GM12874 (cell line): ENCODE measurements around the gene TAF1L.

Experiments
- CTCF ChIP-seq: IDR thresholded peaks from 2 replicates; pipeline ENCODE4 v1.5.1; 2011; ENCODE audit warnings: low read depth, mild to moderate bottlenecking, control low read depth, low read length, moderate library complexity; ENCODE audit not compliant: insufficient read depth

TAF1L gene, protein sequence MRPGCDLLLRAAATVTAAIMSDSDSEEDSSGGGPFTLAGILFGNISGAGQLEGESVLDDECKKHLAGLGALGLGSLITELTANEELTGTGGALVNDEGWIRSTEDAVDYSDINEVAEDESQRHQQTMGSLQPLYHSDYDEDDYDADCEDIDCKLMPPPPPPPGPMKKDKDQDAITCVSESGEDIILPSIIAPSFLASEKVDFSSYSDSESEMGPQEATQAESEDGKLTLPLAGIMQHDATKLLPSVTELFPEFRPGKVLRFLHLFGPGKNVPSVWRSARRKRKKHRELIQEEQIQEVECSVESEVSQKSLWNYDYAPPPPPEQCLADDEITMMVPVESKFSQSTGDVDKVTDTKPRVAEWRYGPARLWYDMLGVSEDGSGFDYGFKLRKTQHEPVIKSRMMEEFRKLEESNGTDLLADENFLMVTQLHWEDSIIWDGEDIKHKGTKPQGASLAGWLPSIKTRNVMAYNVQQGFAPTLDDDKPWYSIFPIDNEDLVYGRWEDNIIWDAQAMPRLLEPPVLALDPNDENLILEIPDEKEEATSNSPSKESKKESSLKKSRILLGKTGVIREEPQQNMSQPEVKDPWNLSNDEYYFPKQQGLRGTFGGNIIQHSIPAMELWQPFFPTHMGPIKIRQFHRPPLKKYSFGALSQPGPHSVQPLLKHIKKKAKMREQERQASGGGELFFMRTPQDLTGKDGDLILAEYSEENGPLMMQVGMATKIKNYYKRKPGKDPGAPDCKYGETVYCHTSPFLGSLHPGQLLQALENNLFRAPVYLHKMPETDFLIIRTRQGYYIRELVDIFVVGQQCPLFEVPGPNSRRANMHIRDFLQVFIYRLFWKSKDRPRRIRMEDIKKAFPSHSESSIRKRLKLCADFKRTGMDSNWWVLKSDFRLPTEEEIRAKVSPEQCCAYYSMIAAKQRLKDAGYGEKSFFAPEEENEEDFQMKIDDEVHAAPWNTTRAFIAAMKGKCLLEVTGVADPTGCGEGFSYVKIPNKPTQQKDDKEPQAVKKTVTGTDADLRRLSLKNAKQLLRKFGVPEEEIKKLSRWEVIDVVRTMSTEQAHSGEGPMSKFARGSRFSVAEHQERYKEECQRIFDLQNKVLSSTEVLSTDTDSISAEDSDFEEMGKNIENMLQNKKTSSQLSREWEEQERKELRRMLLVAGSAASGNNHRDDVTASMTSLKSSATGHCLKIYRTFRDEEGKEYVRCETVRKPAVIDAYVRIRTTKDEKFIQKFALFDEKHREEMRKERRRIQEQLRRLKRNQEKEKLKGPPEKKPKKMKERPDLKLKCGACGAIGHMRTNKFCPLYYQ (N-terminal part only)

GRCh38 chr9:32635362-32635761 is at the start of gene TAF1L:
Gene TAF1L (minus strand): TSS chr9:32635669. CDS start chr9:32635579, 90 bp downstream.
- TF ChIP-seq CTCF = no peak

DNA sequence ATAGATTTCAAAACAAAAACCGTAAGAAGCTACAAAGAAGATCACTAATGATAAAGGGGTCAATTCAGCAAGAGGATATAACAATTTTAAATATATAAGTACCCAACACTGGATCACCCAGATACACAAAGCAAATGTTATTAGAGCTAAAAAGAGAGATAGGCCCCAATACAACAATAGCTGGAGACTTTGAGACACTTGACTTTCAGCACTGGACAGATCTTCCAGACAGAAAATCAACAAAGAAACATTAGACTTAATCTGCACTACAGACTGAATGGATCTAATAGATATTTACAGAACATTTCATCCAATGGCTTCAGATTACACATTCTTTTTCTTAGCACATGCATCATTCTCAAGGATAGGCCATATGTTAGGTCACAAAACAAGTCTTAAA is 46.3 kb upstream of the TAF1L start:
- no peak for TF ChIP-seq CTCF

GRCh38 chr9:32677931-32678330 is 42.5 kb upstream of the TAF1L start:
- no peak for TF ChIP-seq CTCF

GRCh38 chr9:32672469-32672868 is 37.0 kb upstream of the TAF1L start:
- no peak for TF ChIP-seq CTCF

DNA sequence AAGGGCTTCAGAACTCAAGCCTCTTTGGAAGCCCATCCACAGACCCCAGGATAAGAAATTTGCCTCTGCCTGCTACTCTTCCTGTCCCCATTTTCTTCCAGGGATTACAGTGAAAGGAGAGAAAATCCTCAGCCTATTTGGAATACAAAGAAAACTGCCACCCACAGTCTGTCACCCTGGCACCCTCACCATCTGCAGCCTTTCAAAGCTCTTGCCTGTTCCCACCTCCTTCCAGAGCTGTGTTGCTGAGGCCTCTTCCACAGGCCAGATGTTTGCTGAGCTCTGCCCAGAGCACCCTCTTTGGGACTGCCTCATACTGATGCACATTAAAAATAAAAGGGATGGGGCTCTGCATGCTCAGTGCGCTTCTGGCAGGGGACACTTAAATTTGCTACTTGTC is 35.9 kb upstream of the TAF1L start:
- TF ChIP-seq CTCF = no peak

DNA sequence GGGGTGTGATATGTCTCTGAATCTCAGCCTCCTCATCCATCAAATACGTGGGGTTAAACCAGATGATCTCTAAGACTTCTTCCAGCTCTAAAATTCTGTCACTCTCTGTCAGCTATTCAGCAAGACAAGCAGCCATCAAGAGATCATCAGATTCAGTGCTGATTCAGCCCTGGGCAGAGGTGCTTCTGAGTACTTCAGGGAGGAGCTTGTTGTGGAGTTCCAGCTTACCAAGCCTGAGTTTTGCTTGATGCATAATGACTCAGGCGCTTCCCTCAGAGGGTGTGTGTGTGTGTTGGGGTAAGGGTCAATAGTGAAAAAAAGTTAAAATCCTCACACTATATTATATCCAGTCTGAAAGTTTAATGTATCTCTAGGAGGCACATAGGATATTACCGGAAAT is 29.6 kb upstream of the TAF1L start:
- TF ChIP-seq CTCF = no peak
